Right renal pelvis (tissue), 4 donors: ENCODE measurements around the gene UMOD. TPM values are rescaled to one million over a fixed set of nuclear protein-coding genes. Genes with fewer than 3 reads are reported as not detected.

ENCODE experiments used
- DNase-seq, 4 donors: peaks; one replicate each; pipeline ENCODE4 v3.0.0-alpha.2; 2013; ENCODE audit warnings: low read depth in 4 of 4, low spot score in 3 of 4, missing footprints in 1 of 4
- polyA plus RNA-seq, 4 donors: library from polyadenylated mRNA; unstranded; fragments of 120-200 nt; gene quantifications; one replicate each; pipeline ENCODE4 v1.2.1, GENCODE V29; 2013; ENCODE audit not compliant: insufficient read length in 4 of 4

UMOD gene
- polyA plus RNA-seq, 4 donors: 117 to 243 (median 186) TPM

DNA sequence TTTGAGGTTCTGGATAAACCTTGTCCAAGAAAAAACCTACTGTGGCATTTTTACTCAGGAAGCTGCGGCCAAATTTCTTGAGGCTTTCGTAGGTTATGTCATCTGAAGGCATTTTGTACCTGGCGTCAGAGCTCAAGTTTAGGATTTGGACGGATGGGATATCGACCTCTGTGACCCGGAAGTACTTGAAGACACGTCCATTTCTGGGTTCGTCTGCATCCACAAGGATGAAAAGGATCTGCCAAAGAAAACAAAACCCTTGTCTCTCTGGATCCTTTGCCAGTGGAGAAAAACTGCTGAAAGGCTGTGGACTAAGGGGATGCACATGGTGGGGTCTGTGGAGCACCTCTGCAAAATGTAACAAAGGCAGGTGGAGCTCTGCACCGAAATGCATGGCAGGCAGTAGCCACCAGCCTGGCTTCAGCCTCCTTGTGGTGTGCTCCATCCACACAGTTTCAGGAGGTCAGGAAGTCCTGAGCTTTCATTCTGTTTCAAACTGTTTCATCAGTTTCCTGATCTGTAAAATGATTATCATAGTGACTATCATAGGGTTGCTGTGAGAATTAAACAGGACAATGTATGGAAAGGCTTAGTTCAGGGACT is 17.0 kb upstream of the UMOD start:
- no peak for DNase-seq

DNA sequence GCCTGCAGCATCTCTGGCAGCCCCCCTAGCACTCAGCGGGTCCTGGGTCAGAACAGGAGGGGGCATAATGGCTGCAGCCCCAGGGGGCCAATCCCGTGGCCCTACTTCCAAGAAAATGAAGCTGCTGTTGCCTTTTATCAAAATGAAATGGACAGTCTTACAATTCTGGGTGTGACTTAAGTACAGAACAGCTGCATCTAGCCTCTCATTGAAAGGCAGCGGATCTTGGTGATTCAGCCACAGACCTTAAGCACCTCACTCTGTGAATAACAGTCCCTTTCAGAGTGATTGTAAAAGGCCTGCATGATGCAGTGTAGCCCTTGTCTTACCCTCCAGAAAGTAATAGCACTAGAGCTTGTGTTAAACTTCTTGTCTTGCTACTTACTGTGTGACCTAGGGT is 11.5 kb upstream of the UMOD start:
- DNase-seq: no peak

DNA sequence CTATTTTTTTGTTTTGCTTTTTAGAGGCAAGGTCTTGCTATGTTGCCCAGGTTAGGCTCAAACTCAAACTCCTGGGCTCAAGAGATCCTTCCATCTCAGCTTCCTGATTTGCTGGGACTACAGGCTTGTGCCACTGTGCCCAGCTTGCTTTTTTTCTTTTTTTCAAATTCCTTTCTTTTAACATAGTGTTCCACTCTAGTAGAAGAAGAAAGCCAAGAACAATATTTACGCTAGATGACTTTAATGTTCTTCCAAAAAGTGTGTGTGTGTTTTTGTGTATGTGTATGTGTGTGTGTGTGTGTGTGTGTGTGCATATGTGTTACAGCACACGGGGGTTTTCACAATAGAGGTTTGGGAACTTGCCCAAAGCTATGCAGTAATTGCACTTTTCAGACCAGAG is 10.7 kb upstream of the UMOD start:
- DNase-seq: no peak

DNA sequence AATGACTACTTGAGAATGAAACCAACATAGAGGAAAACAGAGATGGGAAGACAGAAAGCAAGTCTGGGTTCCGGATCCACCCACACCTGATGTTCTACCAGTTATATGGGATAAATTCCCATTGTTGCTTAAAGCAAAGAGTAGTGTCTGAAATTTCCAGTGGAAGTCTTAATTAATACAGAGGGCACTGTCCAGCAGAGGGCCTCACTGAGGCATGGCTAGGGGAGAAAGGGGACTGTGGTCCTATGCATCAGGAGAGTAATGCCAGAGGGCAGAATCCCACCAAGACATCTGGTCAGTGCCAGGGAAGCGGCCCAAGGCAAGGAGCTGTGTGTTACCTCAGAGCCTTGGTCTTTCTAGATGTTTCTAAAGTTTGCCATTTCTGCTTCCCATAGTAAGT is 7.5 kb upstream of the UMOD start:
- DNase-seq: no peak

DNA sequence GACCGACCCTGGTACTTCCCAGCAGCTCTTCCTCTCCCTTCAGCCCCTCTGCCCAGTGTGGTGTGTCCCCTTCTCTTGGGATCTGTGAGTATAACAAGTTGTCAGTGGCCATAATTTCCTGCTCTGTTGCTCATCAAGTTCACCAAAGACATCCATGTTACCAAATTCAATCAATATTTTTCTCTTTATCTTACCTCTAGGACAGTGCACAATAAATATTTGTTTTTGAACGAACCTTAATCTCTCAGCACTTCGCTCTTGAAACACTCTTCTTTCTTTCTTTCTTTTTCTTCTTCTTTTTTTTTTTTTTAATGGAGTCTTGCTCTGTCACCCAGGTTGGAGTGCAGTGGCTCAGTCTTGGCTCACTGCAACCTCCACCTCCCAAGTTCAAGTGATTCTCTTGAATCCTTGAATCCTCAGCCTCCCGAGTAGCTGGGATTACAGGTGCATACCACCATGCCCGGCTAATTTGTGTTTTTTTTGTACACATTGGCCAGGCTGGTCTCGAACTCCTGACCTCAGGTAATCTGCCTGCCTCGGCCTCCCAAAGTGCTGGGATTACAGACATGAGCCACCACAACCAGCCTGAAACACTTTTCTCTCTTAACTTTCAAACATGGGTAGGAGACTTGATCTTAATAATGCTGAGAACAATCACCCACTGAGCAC is 2.7 kb upstream of the UMOD start:
- no peak for DNase-seq

DNA sequence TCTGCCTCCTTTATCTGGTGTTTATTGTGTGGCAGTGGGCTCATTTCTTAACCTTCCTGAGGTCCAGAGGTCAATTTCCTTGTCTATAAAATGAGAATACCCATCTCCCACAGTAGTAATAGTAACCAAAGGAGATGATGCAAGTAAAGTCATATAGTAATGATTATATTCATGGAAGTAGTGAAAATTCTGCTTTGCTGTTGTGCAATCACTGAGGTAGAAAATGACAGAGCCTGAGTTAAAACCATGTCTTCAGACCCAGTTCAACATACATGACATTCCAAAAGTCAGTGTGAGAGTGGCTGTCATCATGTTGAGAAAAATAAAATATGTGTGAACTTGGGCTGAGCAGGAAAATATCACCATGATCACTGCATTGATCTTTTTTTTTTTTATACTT is 864 bp upstream of the UMOD start:
- DNase-seq: no peak

DNA sequence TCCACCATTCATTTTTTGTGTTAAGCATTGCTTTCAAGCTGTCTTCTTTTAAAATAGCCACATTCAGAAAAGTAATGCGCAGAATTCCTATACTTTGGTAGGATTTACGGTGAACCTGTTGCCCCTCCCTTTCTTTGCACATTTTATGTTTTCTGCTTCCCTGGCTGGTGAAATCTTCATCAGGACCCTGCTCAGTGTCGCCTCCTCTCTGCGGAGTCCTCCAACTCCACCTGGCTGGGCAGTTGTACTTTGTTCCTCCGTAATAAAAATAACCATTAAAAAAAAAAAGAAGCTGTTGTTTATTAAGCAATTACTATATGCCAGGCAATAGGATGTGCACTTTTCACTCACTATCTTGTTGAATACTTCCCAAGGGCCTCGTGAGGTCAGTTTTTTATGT is 2.9 kb downstream of the UMOD start:
- DNase-seq: no peak

DNA sequence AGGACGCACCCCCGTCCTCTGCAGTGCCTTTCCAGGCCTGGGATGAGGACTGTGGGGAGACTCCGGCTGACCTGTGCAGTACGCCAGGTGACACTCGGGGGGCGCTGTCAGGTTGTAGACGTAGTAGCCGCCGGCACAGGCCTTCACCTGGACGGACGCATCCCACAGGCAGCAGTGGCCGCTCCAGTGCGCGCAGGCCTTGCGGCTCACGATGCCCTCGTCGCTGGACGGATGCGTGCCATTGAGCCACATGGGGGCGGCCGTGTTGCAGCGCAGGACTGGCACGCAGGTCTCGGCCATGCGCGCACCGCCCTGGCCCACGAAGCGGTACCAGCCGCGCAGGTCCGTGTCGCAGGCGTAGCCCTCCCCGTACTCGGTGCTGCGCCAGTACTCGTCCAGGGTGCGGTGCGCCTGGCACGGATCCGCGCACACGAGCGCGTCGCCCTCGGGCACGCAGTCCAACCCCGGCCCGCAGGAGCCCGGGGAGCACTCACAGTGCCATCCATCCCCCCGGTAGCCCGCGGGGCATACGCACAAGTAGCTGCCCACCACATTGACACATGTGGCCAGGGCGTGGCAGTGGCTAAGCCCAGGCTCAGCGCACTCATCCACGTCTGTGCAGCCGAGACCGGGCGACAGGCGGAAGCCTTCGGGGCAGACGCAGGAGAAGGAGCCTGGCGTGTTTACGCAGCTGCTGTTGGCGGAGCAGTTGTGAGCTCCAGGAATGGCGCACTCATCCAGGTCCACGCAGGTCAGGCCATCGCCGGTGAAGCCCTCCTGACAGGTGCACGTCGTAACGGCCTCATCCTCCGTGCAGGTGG is 3.9 kb downstream of the UMOD start:
- no peak for DNase-seq

DNA sequence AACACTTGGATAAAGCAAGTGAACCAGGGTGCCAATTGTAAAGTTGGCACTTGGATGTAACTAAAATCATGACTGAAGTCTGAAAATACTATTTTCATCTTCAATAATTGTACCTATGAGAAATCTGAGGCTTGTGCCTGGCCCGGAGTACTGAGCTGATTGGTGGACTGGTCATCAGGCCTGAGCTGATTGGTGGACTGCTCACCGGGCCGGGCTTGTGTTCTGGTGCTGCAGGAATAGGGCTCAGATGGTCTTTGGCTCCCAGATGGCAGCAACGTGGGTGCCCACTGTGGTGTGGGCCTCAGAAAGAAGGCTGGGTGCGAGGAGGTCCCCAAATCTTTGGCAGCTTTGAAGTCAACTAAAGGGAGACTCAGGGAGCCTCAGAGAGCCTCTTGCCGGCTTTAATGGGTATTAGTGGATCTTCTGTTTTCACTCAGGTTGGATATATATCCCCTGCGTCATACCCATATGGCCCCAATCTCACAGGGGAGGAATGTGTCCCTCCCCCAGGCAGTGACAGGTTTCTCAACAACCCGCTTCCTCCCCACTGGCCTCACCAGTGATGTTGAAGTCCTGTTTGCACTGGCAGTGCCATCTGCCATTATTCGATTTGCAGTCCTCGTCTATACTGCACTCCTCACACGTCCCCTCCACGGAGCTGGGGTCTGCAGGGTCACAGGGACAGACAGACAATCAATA is 4.7 kb downstream of the UMOD start:
- no peak for DNase-seq

DNA sequence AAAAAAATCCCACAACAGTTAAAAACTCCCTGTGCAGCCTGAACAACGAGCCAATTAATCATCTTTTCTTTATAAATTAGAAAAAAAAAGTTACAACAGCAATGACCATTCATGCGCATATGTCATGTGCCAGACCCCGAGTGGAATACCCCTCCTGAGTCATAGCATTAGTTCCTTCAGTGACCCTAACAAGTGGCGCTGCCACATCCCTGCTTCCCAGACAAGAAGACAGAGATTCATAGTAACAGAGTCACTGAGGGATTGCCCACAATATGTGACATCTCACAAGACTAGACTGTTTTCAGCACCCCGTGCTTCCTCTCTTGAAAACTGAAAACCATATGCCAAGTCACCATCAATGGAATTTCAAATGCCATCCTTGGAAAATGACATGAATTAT is 7.9 kb downstream of the UMOD start:
- DNase-seq: no peak

DNA sequence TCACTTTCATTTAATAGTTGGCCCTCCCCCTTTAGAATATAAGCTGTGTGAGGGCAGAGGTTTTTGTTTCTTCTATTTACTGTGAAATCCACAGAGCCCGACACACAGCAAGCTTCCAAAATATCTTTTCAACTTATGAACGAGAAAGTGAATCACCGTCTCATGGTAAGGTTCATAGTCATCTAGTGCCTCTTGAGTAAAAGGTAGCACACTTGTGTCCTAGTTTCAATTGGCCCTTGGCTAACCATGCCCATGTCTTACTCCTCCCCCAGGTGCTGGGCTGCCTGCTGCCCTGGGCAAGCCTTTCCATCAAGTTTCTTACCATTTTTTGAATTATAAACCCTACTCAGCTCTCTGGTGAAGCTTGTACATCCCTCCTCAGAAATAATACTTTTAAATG is 12.8 kb downstream of the UMOD start:
- no peak for DNase-seq

DNA sequence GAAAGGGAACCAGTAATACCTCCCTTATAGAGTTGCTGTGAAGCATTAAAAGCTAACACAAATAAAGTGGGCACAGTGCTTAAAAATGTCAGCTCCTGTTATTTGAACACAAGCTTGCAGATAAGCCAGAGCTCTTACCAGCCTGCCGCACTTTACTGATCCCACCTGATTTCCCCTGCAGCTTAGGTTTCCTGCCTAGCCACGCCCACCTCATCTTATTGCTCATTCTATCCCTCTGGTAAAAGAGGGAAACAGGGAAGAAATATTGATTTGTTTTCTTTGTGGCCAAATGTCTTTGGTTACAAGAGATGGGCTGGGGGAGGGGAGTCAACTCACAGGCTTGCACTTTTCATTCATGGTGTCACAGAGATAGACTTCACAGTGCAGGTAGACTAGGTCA is 15.6 kb downstream of the UMOD start:
- DNase-seq: no peak

DNA sequence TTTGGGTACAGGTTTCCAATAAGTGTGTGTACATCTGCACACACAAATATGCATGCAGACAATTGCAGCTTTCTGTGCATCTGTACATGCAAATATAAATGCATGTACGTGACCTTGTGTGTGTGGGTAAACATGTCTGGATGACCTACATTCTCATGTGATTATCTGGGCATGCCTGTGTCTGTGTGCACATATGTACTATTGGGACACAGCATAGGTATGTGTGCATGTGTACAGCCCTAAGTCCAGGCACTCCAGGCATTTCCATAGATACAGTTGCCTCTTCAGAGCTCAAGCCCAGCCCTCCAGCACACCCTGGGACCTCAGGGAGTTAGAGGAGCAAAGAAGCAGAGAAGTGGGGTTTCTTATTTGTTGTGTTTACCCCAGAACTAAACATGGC is 18.1 kb downstream of the UMOD start:
- DNase-seq: no peak

DNA sequence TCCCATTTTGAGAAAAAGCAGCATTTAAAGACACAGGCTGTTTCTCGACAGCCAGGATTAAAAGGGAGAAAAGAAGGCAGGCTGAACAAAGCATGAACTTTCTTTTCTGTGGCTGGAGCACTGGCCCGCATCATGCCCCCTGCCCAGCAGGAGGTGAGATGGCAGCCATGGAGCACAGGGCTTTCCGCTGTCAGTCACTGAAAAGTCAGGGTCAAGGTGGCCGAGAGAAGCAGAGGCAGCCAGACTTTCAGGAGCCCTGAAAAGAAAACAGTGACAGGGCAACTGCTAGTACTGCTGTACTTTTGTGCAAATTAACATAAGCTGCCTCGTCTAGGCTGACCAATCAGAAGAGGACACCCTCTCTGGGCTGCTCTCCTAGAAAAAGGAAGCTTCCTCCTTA is 19.4 kb downstream of the UMOD start:
- DNase-seq: no peak

DNA sequence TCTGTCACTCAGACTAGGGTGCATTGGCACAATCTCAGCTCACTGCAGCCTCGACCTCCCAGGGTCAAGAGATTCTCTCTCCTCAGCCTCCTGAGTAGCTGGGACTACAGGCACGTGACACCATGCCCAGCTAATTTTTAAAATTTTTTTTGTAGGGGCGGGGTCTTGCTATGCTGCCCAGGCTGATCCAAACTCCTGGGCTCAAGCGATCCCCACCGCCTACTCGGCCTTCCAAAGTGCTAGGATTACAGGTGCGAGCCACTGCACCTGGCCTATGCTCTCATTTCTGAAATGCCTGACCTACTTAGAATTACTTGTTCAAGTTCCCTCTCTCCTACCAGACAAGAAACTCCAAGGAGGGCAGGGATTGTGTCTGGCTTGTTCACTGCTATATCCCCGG is 20.1 kb downstream of the UMOD start:
- no peak for DNase-seq

DNA sequence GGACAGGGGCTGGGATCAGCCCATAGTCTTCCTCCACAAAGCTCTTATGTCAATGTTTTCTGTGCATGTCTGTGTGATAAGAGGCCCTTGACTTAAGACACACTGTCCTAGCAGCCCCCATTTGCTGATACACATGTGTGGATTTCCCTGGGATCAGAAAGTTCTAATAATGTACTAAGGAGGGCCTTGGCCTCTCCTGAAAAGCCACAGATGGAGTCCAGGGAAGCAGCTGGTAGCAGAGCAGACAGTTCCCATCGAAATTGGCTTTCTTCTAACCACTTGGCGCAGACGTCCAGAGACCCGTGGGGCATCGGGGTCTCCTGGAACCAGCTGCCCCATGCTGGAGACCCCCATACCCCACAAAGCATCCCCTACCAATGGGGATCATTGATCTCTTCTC is 20.9 kb downstream of the UMOD start:
- DNase-seq: no peak

DNA sequence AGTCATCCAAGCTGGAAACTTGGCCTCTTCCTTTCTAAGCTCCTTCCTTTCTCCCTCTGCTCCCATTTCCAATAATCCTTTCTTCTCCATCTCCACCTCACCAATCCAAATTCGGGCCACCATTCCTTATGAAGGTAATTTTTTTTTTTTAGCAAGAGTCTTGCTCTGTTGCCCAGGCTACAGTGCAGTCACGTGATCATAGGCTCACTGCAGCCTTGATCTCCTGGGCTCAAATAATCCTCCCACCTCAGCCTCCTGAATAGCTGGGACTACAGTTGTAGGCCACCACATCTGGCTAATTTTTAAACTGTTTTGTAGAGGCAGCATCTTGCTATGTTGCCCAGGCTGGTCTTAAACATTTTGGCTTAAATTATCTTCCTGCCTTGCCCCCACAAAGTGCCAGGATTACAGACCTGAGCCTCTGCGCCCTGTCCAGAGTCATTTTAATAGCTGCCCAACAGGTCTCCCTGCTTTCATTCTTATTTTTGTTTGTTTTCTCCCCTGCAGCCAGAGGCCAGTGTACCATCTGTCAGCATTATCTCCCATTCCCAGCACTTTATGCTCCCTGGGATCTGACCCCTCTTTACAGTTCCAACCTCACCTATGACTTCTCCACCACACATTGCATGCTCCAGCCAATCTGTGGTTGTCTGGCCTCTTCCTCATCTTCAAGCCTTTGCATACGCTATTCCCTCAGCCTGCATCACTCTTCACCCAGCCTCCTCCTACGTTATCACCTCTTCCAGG is 22.9 kb downstream of the UMOD start:
- no peak for DNase-seq

DNA sequence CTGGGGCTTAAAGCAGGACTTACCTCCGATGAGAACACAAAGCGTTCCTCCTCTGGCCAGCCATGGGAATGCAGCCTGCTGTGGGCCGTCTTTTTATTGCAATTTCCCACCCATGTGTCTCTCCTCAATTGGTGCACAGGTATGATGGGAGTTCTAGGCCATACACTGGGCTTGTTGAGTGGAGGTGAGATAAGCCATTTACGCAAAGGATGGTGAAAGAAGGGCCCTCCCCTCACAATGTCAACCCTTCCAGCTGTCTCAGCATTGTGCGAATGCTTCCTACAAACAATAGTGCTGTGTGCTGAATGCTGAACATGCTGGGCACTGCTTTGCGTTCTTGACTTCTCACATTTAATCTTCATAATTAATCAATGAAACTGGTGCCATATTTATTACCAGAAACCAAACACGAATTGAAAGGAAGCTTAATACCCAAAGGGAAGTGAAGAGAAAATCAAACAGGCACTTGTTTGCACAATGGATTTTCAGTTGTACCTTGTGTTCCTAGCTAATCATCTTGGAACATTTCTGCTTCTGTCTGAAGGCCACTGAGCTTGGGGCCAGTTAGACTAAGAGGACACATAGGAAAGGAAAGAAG is 25.0 kb downstream of the UMOD start, which contains the start of gene GP2:
Gene GP2 (minus strand): TSS at position 70 of the 598 bp plus-strand sequence. CDS start 1,082 bp downstream, outside the sequence.
- DNase-seq: no peak

DNA sequence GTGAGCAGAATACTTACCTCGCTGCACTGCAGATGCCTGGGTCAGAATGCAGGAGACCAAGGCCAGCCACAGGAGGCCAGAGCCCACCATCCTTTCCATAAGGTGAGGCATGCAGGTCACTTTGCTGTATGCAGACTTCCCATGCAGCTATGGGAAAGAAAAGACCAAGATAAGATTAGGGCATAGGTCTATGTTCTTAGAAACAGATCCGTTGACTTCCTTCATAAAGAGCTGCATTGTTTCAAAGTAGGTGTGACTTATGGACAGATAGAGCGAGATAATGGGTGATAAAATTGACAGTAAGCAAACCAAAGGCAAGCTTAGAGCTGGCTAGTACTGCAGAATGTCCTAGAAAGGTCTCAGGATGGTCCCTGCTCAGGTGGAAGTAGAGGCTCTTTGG is 26.2 kb downstream of the UMOD start:
- no peak for DNase-seq

DNA sequence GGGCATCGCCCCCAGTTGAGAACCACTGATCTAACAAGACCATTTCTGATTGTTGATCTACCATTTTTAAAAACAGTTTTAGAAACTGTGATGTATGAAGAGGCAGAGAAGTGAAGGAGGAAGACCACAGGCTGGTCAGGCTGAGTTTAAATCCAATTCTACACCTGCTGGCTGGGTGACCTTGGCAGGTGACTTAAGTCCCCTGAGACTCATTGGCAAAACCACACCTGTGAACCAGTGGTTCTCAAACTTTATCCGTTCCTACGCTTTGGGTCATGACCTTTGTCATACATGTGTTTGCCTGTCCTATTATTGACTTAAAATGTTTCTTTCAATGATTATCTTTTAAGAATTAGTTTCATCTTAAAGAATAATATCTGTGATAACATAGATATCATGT is 27.5 kb downstream of the UMOD start:
- no peak for DNase-seq
